Subcutaneous adipose tissue (tissue), 4 donors: ENCODE data around the gene DDI2. TPM values are rescaled to one million over a fixed set of nuclear protein-coding genes. Genes with fewer than 3 reads are reported as not detected.

Source experiments
- CTCF ChIP-seq: fragments of 450-650 bp; IDR thresholded peaks from one replicate; pipeline ENCODE4 v1.5.1; 2016; ENCODE audit warnings: low read depth, mild to moderate bottlenecking, control low read depth, antibody characterized with exemption, moderate library complexity
- total RNA-seq, 4 donors: library from RNA; depleted of rRNA; stranded (reverse); fragments of >200 nt; gene quantifications; one replicate each; pipeline ENCODE4 v1.1.0, GENCODE V29; 2016

The DDI2 gene
- total RNA-seq, 4 donors from 2014 or later = 88.1 to 124 (median 115) TPM

- TF ChIP-seq CTCF = no peak
Observed at GRCh38 chr1:15616373-15617172, 685 bp upstream of the DDI2 start.

DNA sequence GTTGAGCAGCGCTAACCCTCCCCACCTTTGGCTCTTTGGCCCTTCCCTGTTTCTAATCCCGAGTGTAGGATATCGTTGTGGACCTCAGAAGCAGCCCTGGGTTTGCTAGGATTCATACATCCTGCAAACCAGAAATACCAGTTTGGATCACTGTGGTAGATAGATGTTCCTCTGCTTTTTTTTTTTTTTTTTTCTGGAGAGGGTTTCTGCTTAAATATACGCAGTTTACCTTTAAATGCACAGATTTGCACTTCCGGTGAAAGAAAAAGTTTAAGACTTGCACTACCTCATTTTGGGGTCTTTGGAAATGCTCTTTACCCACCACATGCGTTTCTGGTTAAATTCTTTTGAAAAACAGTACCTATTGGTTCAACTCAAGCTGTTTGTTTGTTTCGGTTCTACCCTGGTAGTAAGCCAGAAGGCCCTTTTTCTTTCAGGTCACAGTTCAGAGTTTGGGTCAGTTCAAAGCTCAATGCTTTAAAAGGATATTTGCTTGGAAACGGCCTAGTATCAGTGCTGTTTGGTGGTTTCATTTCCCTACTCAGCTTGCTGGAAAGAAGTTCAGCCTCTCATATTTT lies 908 bp downstream of the DDI2 start:
- TF ChIP-seq CTCF = no peak

- TF ChIP-seq CTCF = no peak
Observed at GRCh38 chr1:15618655-15619525, 1.6 kb downstream of the DDI2 start.

DNA sequence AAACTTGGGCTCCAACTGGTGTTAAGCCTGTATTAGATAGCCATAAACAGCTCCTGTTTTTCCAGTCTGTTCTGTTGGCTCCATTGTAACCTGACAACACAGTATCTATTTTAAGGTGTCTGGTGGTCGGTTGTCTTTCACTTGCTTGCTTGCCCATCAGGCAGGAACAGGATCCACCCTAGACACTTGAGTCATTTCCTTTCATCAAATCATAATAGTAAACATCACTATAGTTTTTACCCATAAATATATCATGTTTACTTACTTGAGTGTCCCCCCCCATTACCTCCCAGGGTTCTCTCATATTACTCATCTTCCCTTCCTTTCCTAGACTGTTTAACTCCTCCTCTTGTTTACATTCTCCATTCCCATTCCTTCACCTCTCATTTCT lies 2.9 kb downstream of the DDI2 start:
- no peak for TF ChIP-seq CTCF

GRCh38 chr1:15620902-15621682 lies 3.8 kb downstream of the DDI2 start:
- no peak for TF ChIP-seq CTCF

DNA sequence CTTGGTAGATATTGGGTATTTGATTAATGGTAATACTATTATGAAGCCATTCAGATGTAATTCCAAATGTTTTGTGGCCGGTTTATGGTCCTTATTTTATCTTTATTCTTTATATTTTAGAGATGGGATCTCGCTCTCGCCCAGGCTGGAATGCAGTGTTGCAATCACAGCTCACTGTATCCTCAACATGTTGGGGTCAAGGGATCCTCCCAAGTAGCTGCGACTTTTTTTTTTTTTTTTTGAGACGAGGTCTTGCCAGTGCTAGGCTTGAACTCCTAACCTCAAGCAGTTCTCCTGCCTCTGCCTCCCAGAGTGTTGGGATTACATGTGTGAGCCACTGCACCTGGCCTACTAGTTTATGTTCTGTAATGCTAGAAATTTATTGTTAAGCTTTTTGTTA lies 4.7 kb downstream of the DDI2 start:
- TF ChIP-seq CTCF = no peak
